Keratinocyte (primary cell): Measurements from ENCODE around the gene SRM. TPM values are rescaled to one million over a fixed set of nuclear protein-coding genes. Genes with fewer than 3 reads are reported as not detected.

Experiments used
- DNase-seq: peaks from one replicate; pipeline ENCODE4 v3.0.0-alpha.2; 2011; ENCODE audit warnings: low read depth, missing footprints, low spot score
- FAIRE-seq: peaks from 2 replicates; lab custom pipeline; 2011; peaks lifted over from hg19 to GRCh38; lab: Jason Lieb, UNC
- H2AFZ ChIP-seq: 2 replicates; pipeline ENCODE4 v1.6.0; 2012; ENCODE audit warnings: low read length, control low read depth, inconsistent platforms; ENCODE audit not compliant: control insufficient read depth
- H3K27ac ChIP-seq: 2 replicates; pipeline ENCODE4 v1.5.1; 2011; ENCODE audit warnings: low read length; ENCODE audit not compliant: control insufficient read depth, insufficient read depth
- H3K27me3 ChIP-seq: 3 replicates; pipeline ENCODE4 v1.6.0; 2011; ENCODE audit warnings: low read length; ENCODE audit not compliant: control insufficient read depth, insufficient read depth; ENCODE audit errors: extremely low read depth
- H3K36me3 ChIP-seq, 2 experiments: 2 replicates in 1 of 2; 3 replicates in 1 of 2; pipeline ENCODE4 v1.5.1; 2011; ENCODE audit warnings: low read length in 2 of 2, mild to moderate bottlenecking in 1 of 2; ENCODE audit not compliant: control insufficient read depth in 2 of 2, insufficient read depth in 2 of 2; ENCODE audit errors: extremely low read depth in 1 of 2
- H3K4me1 ChIP-seq: 3 replicates; pipeline ENCODE4 v1.5.1; 2011; ENCODE audit warnings: low read length; ENCODE audit not compliant: control insufficient read depth, insufficient read depth; ENCODE audit errors: extremely low read depth
- H3K4me2 ChIP-seq: 3 replicates; pipeline ENCODE4 v1.6.0; 2011; ENCODE audit warnings: low read depth, low read length; ENCODE audit not compliant: control insufficient read depth, insufficient read depth; ENCODE audit errors: extremely low read depth
- H3K4me3 ChIP-seq, 3 experiments: fragments of 200-600 bp in 1 of 3; sonication (generic) in 1 of 3; 2 replicates in 2 of 3; 3 replicates in 1 of 3; pipeline ENCODE4 v1.5.1; 2011 to 2016; ENCODE audit warnings: low read length in 3 of 3, mild to moderate bottlenecking in 3 of 3, control low read depth in 2 of 3, inconsistent platforms in 1 of 3, low read depth in 1 of 3, mixed read lengths in 1 of 3, mixed run types in 1 of 3, moderate library complexity in 1 of 3; ENCODE audit not compliant: control insufficient read depth in 2 of 3, insufficient read depth in 2 of 3; ENCODE audit errors: extremely low read depth in 1 of 3
- H3K79me2 ChIP-seq: 2 replicates; pipeline ENCODE4 v1.6.0; 2012; ENCODE audit warnings: low read length; ENCODE audit not compliant: control insufficient read depth, insufficient read depth
- H3K9ac ChIP-seq: 3 replicates; pipeline ENCODE4 v1.6.0; 2011; ENCODE audit warnings: low read length; ENCODE audit not compliant: control insufficient read depth, insufficient read depth; ENCODE audit errors: extremely low read depth
- H3K9me1 ChIP-seq: 3 replicates; pipeline ENCODE4 v1.6.0; 2011; ENCODE audit warnings: low read length; ENCODE audit not compliant: control insufficient read depth, insufficient read depth; ENCODE audit errors: extremely low read depth
- H3K9me3 ChIP-seq: 2 replicates; pipeline ENCODE4 v1.5.1; 2012; ENCODE audit warnings: low read depth, low read length; ENCODE audit not compliant: control insufficient read depth
- H4K20me1 ChIP-seq: 3 replicates; pipeline ENCODE4 v1.6.0; 2011; ENCODE audit warnings: low read length; ENCODE audit not compliant: control insufficient read depth, insufficient read depth; ENCODE audit errors: extremely low read depth
- EZH2 ChIP-seq: IDR thresholded peaks from one replicate; pipeline ENCODE4 v1.6.1; 2012; ENCODE audit warnings: inconsistent platforms, mild to moderate bottlenecking, low read length, moderate library complexity
- dilution Hi-C: fragments of 300-500 bp; cut with MboI; formaldehyde crosslinking; loops from one replicate; pipeline ENCODE4 v1.7.0; 2020; ENCODE audit warnings: low sequenced_read_pairs; ENCODE audit not compliant: extremely low pct_ligation_motif_present
- polyA minus RNA-seq, 3 experiments: library from RNA; depleted of rRNA, polyadenylated mRNA; stranded (reverse); fragments of >200 nt; gene quantifications; 1 replicate in 1 of 3; 2 replicates in 1 of 3; 3 replicates in 1 of 3; pipeline ENCODE4 v1.2.3, GENCODE V29; 2011
- polyA plus RNA-seq, 5 experiments: library from polyadenylated mRNA; depleted of rRNA in 3 of 5; stranded (reverse) in 3 of 5; stranded (forward) in 1 of 5; unstranded in 1 of 5; fragments of >200 nt; gene quantifications; 1 replicate in 1 of 5; 2 replicates in 3 of 5; 3 replicates in 1 of 5; pipeline versions ENCODE4 v1.2.1 to v1.2.3, GENCODE V29; 2011 to 2012; ENCODE audit warnings: missing spikeins in 2 of 5, low read depth in 1 of 5, low replicate concordance in 1 of 5
- TF ChIP-seq, protein P1 (sequence below), 3 experiments: IDR thresholded peaks in 1 of 3; conservative IDR thresholded peaks in 1 of 3; optimal IDR thresholded peaks in 1 of 3; 2 replicates in 2 of 3; 3 replicates in 1 of 3; pipeline versions ENCODE3 to v1.5.1; 2011; ENCODE audit warnings: low read length in 3 of 3, mild to moderate bottlenecking in 3 of 3, moderate library complexity in 2 of 3, control low read depth in 1 of 3, inconsistent platforms in 1 of 3; ENCODE audit not compliant: insufficient read depth in 2 of 3; ENCODE audit errors: extremely low read depth in 1 of 3

SRM gene
- polyA plus RNA-seq (32.8 to 193 TPM (median 32.8 TPM) in 3 replicates), polyA minus RNA-seq (74.1 to 375 TPM (median 92.0 TPM) in 3 replicates)
- 22.8 TPM for polyA plus RNA-seq (2011; ENCODE audit: low read depth)
- polyA plus RNA-seq (2011; cell fraction: cytosol; rRNA removed): 97.7 and 191 TPM in 2 replicates
- polyA plus RNA-seq (2011; cell fraction: nucleus; rRNA removed): 47.7 and 54.8 TPM in 2 replicates
- 121 and 203 TPM in 2 replicates for polyA plus RNA-seq (2012; ENCODE audit: low replicate concordance)
- 218 TPM for polyA minus RNA-seq (2011; cell fraction: cytosol; rRNA and poly(A)+ RNA removed)
- polyA minus RNA-seq (2011; cell fraction: nucleus; rRNA and poly(A)+ RNA removed): 23.3 and 27.3 TPM in 2 replicates

GRCh38 chr1:11059968-11060830 is at the start of gene SRM:
TSS of gene SRM (minus strand) at chr1:11060018. CDS start at chr1:11059943, 75 bp downstream.
- Histone ChIP-seq H3K4me2 (peak within 1 kb of the TSS; percentile 91), H3K79me2 (peaks cover 26% of the 10 kb centered on the region), H3K27ac (peak within 1 kb of the TSS; percentile 75), H3K4me1 (peaks cover 19% of the 10 kb centered on the region), H3K36me3 (peaks cover 12 to 27% of the 10 kb centered on the region in 2 experiments), H3K9me1 (no peaks in the 10 kb centered on the region), H3K9me3 (no peaks in the 10 kb centered on the region), H3K9ac (peak within 1 kb of the TSS; percentile 84), H3K4me3 (peak within 1 kb of the TSS; percentile 72 to 99 (median 90)), H4K20me1 (no peaks in the 10 kb centered on the region), H3K27me3 (no peaks in the 10 kb centered on the region), H2AFZ (peak within 1 kb of the TSS; percentile 68)
- dilution Hi-C loops: no loop called here
- DNase-seq (no peak), FAIRE-seq (no peak)
- no peak for TF ChIP-seq EZH2
- TF ChIP-seq, protein P1, sequence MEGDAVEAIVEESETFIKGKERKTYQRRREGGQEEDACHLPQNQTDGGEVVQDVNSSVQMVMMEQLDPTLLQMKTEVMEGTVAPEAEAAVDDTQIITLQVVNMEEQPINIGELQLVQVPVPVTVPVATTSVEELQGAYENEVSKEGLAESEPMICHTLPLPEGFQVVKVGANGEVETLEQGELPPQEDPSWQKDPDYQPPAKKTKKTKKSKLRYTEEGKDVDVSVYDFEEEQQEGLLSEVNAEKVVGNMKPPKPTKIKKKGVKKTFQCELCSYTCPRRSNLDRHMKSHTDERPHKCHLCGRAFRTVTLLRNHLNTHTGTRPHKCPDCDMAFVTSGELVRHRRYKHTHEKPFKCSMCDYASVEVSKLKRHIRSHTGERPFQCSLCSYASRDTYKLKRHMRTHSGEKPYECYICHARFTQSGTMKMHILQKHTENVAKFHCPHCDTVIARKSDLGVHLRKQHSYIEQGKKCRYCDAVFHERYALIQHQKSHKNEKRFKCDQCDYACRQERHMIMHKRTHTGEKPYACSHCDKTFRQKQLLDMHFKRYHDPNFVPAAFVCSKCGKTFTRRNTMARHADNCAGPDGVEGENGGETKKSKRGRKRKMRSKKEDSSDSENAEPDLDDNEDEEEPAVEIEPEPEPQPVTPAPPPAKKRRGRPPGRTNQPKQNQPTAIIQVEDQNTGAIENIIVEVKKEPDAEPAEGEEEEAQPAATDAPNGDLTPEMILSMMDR (optimal IDR thresholded peaks at IDR 0.05 in 1 of 3, IDR thresholded peaks at IDR 0.05 in 1 of 3, conservative IDR thresholded peaks at IDR 0.05 in 1 of 3; ENCODE audit: extremely low read depth in 1 of 3, insufficient read depth in 2 of 3, low read length in 3 of 3): peak in 2 of 3 experiments; percentile 24 to 43

DNA sequence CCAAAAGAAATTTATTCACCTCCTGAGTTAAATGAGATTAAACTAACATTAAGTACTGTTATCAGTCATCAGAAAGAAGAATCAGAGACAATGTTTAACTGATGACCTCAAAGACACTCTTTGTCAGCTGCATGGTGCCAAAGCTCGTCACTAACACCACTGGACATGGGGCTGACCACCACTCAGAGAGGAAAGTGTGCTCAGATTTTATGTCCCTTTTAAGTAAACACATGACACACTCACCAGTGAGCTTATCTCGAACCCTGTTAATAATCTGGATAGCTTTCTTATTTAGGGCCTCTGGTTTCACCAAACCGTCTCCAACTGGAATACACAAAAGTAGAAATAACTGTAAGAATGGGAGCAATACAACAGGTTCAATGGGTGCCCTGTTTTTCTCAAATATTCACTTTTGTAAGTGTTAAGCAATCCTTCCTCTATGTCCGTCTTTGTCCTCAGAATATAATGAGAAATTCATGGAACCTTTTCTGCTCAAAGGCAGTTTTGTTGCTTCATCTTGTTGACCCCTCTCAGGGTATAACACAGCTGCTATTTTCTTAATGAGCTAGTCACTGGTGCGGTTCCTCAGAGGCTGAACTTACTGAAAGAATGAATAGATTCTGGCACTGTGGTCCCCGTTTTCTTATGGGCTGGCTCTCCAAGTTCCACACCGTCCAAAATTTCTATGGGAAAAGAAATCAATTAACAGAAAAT is 49.4 kb upstream of the SRM start:
- Histone ChIP-seq H3K9me3 (no peaks in the 10 kb centered on the region), H3K27me3 (no peaks in the 10 kb centered on the region), H3K9me1 (no peaks in the 10 kb centered on the region), H3K9ac (no peak overlapping the region), H2AFZ (no peak overlapping the region), H3K79me2 (no peaks in the 10 kb centered on the region), H3K4me1 (no peaks in the 10 kb centered on the region), H3K36me3 (peaks cover 22 to 25% of the 10 kb centered on the region in 2 experiments), H3K4me3 (no peak overlapping the region), H4K20me1 (no peaks in the 10 kb centered on the region), H3K27ac (no peak overlapping the region), H3K4me2 (no peak overlapping the region)
- TF ChIP-seq EZH2: no peak
- TF ChIP-seq, protein P1 (optimal IDR thresholded peaks at IDR 0.05 in 1 of 3, IDR thresholded peaks at IDR 0.05 in 1 of 3, conservative IDR thresholded peaks at IDR 0.05 in 1 of 3; ENCODE audit: extremely low read depth in 1 of 3, insufficient read depth in 2 of 3, low read length in 3 of 3): no peak
- FAIRE-seq (no peak), DNase-seq (no peak)
- dilution Hi-C loops: no loop called here
